Measurements from ENCODE around the gene INO80B. TPM values are rescaled to one million over a fixed set of nuclear protein-coding genes. Genes with fewer than 3 reads are reported as not detected.
A peak's percentile ranks its signal among the peaks of the same experiment; 100 is the strongest.

Gene INO80B
- polyA plus RNA-seq, 1 of the 3 experiments (the other 2 are of a cell fraction), result 41.7 TPM

GRCh38 chr2:74499940-74500577, 45.2 kb downstream of the INO80B start (continued):
- TF ChIP-seq PBX3 (IDR thresholded peaks at IDR 0.05), result no peak
- TF ChIP-seq GABPA (IDR thresholded peaks at IDR 0.05; ENCODE audit: low read depth), result no peak
- TF ChIP-seq RCOR1 (IDR thresholded peaks at IDR 0.05; ENCODE audit: low read length), result no peak

GRCh38 chr2:74500578-74500946, 45.7 kb downstream of the INO80B start:
- no peak for DNase-seq
- no peak overlapping the region for H3K9ac ChIP-seq
- ChIA-PET POLR2A (interaction anchor here (1.0 to 3.1 kb wide), 11 partner anchors 8 to 87 kb away, joined by 3 to 19 read pairs (median 6); partner anchors contain the start of genes AUP1, CCDC142, HTRA2 and MRPL53), CTCF (interaction anchor here (0.8 to 3.7 kb wide), 6 partner anchors 12 to 86 kb away, joined by 3 to 21 read pairs (median 11); partner anchors contain the start of genes CCDC142 and TTC31)
- H3K4me2 ChIP-seq, result no peak overlapping the region
- TF ChIP-seq CHD2 (IDR thresholded peaks at IDR 0.05; ENCODE audit: low read length, partially characterized antibody), result no peak
- no peak for TF ChIP-seq NRF1 (IDR thresholded peaks at IDR 0.05; ENCODE audit: low read depth, low read length)
- no peak for TF ChIP-seq CTCF (IDR thresholded peaks at IDR 0.05)
- no peak for TF ChIP-seq ZBTB33 (IDR thresholded peaks at IDR 0.05; ENCODE audit: borderline replicate concordance, low read depth)
- TF ChIP-seq GATA2 (CRISPR knock-in tag; IDR thresholded peaks at IDR 0.05), result no peak
- TF ChIP-seq USF1 (IDR thresholded peaks at IDR 0.05; ENCODE audit: borderline replicate concordance, low read depth), result no peak
- no peak for TF ChIP-seq RFX5 (IDR thresholded peaks at IDR 0.05; ENCODE audit: low read length)
- no peak for TF ChIP-seq EZH2phosphoT487 (IDR thresholded peaks at IDR 0.05; ENCODE audit: borderline replicate concordance, low read depth)
- no peak for TF ChIP-seq MXI1 (IDR thresholded peaks at IDR 0.05; ENCODE audit: low read depth, low read length)
- TF ChIP-seq EP300 (IDR thresholded peaks at IDR 0.05; ENCODE audit: borderline replicate concordance in 1 of 2, low read depth in 1 of 2, low read length in 1 of 2), result no peak
- no peak for TF ChIP-seq TCF12 (IDR thresholded peaks at IDR 0.05)
- no peak for TF ChIP-seq TEAD4 (IDR thresholded peaks at IDR 0.05; ENCODE audit: borderline replicate concordance, insufficient read depth)
- TF ChIP-seq SMC3 (IDR thresholded peaks at IDR 0.05; ENCODE audit: low read depth, low read length), result no peak
- TF ChIP-seq GABPA (IDR thresholded peaks at IDR 0.05; ENCODE audit: low read depth), result no peak
- no peak for TF ChIP-seq RAD21 (IDR thresholded peaks at IDR 0.05; ENCODE audit: low read length)
- H3K27me3 ChIP-seq (ENCODE audit: insufficient read depth), result no peaks in the 10 kb centered on the region
- no peaks in the 10 kb centered on the region for H3K9me3 ChIP-seq
- no peak overlapping the region for H3K4me3 ChIP-seq (ENCODE audit: low read depth in 2 of 2, low read length in 1 of 2)
- peaks cover 3 to 27% of the 10 kb centered on the region in 2 experiments; a peak in 1 of 4 replicates for H3K4me1 ChIP-seq (ENCODE audit: control insufficient read depth in 1 of 2, insufficient read depth in 2 of 2, low read depth in 1 of 2, low read length in 1 of 2)
- H3F3A ChIP-seq (replicated peaks; ENCODE audit: insufficient read depth), result peaks cover 6% of the 10 kb centered on the region
- peaks cover 9 to 12% of the 10 kb centered on the region in 2 experiments for H3K36me3 ChIP-seq (replicated peaks in 1 of 2; ENCODE audit: control insufficient read depth in 1 of 2, insufficient read depth in 2 of 2, low read length in 1 of 2)
- H3K79me2 ChIP-seq (ENCODE audit: insufficient read depth), result peaks cover under 1% of the 10 kb centered on the region; the same call in 1 of the 2 replicates
- H2AFZ ChIP-seq (ENCODE audit: low read depth), result no peak overlapping the region
- no peaks in the 10 kb centered on the region for H4K20me1 ChIP-seq (ENCODE audit: insufficient read depth)
- peak overlapping the region in 1 of 2 experiments; percentile 76; a peak in 2 of 4 replicates for H3K27ac ChIP-seq (ENCODE audit: low read depth in 2 of 2, low read length in 1 of 2)
- no peaks in the 10 kb centered on the region for H3K9me2 ChIP-seq
